Measurements from ENCODE around the gene UXS1. TPM values are rescaled to one million over a fixed set of nuclear protein-coding genes. Genes with fewer than 3 reads are reported as not detected.

Gene UXS1
- total RNA-seq, 3 donors from 2014 or later = 17.9 to 38.1 (median 30.5) TPM

- Histone ChIP-seq H3K9me3 (no peaks in the 10 kb centered on the region), H3K27me3 (no peaks in the 10 kb centered on the region), H3K4me1 (no peaks in the 10 kb centered on the region), H3K36me3 (no peaks in the 10 kb centered on the region), H3K4me3 (no peak overlapping the region), H3K27ac (no peak overlapping the region)
- DNase-seq (ENCODE audit: low spot score in 2 of 2) = no peak
- intact Hi-C loops (cut with DNase I; ENCODE audit: low total_unique reads) = no loop called here
- TF ChIP-seq, protein P1, sequence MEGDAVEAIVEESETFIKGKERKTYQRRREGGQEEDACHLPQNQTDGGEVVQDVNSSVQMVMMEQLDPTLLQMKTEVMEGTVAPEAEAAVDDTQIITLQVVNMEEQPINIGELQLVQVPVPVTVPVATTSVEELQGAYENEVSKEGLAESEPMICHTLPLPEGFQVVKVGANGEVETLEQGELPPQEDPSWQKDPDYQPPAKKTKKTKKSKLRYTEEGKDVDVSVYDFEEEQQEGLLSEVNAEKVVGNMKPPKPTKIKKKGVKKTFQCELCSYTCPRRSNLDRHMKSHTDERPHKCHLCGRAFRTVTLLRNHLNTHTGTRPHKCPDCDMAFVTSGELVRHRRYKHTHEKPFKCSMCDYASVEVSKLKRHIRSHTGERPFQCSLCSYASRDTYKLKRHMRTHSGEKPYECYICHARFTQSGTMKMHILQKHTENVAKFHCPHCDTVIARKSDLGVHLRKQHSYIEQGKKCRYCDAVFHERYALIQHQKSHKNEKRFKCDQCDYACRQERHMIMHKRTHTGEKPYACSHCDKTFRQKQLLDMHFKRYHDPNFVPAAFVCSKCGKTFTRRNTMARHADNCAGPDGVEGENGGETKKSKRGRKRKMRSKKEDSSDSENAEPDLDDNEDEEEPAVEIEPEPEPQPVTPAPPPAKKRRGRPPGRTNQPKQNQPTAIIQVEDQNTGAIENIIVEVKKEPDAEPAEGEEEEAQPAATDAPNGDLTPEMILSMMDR (IDR thresholded peaks at IDR 0.05) = no peak
- no peak for TF ChIP-seq POLR2AphosphoS5 (IDR thresholded peaks at IDR 0.05)
- no peak for TF ChIP-seq POLR2A (IDR thresholded peaks at IDR 0.05)
Measured at GRCh38 chr2:106058469-106059137, 135.5 kb downstream of the UXS1 start.

DNA sequence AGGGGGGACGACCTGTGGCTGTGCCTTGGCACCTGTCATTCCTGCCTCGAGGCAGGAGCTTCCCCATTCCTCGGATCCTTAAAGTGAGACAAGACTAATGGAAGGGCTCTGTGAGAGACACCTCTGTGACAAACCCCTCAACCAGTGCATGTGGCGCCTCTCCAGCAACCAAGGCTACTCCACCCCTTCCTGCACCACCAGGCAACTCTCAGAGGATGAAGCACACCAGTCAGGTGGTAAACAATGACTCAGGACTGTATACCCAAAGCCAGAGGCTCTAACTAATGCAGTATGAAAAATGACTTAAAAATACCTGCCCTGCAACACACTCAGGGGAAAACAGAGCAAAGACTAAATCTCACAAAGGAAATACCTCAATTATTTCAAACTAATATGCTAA, 136.9 kb downstream of the UXS1 start:
- Histone ChIP-seq H3K36me3 (no peaks in the 10 kb centered on the region), H3K4me3 (no peak overlapping the region), H3K4me1 (no peaks in the 10 kb centered on the region), H3K27ac (no peak overlapping the region), H3K9me3 (no peaks in the 10 kb centered on the region), H3K27me3 (no peaks in the 10 kb centered on the region)
- TF ChIP-seq POLR2A (IDR thresholded peaks at IDR 0.05) (no peak), POLR2AphosphoS5 (IDR thresholded peaks at IDR 0.05) (no peak)
- TF ChIP-seq, protein P1 (IDR thresholded peaks at IDR 0.05) = no peak
- intact Hi-C loops (cut with DNase I; ENCODE audit: low total_unique reads) = no loop called here
- no peak for DNase-seq (ENCODE audit: low spot score in 2 of 2)

- Histone ChIP-seq H3K4me3 (no peak overlapping the region), H3K36me3 (no peaks in the 10 kb centered on the region), H3K4me1 (no peaks in the 10 kb centered on the region), H3K27ac (peak overlapping the region in 1 of 2 donors; percentile 65), H3K9me3 (no peaks in the 10 kb centered on the region), H3K27me3 (no peaks in the 10 kb centered on the region)
- intact Hi-C loops (cut with DNase I; ENCODE audit: low total_unique reads) = no loop called here
- DNase-seq (ENCODE audit: low spot score in 2 of 2) = no peak
- TF ChIP-seq, protein P1 (IDR thresholded peaks at IDR 0.05) = no peak
- no peak for TF ChIP-seq POLR2A (IDR thresholded peaks at IDR 0.05)
- no peak for TF ChIP-seq POLR2AphosphoS5 (IDR thresholded peaks at IDR 0.05)
Measured at GRCh38 chr2:106054880-106055655, 139.0 kb downstream of the UXS1 start.

DNA sequence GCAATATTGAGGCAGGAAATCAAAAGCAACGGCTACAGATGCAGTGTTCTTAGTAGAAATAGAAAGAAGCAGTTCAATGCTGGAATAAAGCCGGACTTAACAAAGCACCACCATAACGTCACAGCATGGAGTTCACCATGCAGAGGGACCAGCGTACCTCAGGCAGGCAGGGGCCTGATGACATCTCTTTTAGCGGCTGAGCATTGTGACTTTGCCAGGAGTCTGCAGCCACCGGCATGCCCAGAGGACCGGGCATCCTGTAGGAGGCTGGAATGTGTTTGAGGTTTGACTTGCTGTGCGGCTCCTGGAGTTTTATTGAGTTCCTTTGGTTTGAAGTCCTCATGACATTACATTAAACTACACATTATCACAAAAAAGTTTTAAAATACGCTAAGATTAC, 139.8 kb downstream of the UXS1 start:
- Histone ChIP-seq H3K36me3 (no peaks in the 10 kb centered on the region), H3K27me3 (no peaks in the 10 kb centered on the region), H3K4me3 (no peak overlapping the region), H3K4me1 (no peaks in the 10 kb centered on the region), H3K27ac (peak overlapping the region in 1 of 2 donors; percentile 65), H3K9me3 (no peaks in the 10 kb centered on the region)
- intact Hi-C loops (cut with DNase I; ENCODE audit: low total_unique reads) = no loop called here
- TF ChIP-seq, protein P1 (IDR thresholded peaks at IDR 0.05) = no peak
- TF ChIP-seq POLR2A (IDR thresholded peaks at IDR 0.05) (no peak), POLR2AphosphoS5 (IDR thresholded peaks at IDR 0.05) (no peak)
- DNase-seq (ENCODE audit: low spot score in 2 of 2) = no peak

GRCh38 chr2:106053581-106053980, 140.5 kb downstream of the UXS1 start:
- intact Hi-C loops (cut with DNase I; ENCODE audit: low total_unique reads) = no loop called here
- no peak for TF ChIP-seq POLR2AphosphoS5 (IDR thresholded peaks at IDR 0.05)
- no peak for TF ChIP-seq POLR2A (IDR thresholded peaks at IDR 0.05)
- DNase-seq (ENCODE audit: low spot score in 2 of 2) = no peak
- Histone ChIP-seq H3K4me1 (no peaks in the 10 kb centered on the region), H3K9me3 (no peaks in the 10 kb centered on the region), H3K27ac (peak overlapping the region; percentile 54 to 65), H3K27me3 (no peaks in the 10 kb centered on the region), H3K36me3 (no peaks in the 10 kb centered on the region), H3K4me3 (no peak overlapping the region)
